ENCODE results near the gene STIM2.

DNA sequence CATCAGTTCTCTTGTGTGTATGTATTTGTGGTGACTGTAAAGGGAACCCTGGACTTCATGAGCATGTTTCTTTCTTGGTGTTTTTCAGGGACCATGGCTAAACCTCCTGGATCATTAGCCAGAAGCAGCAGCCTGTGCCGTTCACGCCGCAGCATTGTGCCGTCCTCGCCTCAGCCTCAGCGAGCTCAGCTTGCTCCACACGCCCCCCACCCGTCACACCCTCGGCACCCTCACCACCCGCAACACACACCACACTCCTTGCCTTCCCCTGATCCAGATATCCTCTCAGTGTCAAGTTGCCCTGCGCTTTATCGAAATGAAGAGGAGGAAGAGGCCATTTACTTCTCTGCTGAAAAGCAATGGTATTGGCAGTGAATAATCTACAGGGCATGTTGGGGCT, 157.0 kb downstream of the STIM2 start:
- TF ChIP-seq, protein P1, sequence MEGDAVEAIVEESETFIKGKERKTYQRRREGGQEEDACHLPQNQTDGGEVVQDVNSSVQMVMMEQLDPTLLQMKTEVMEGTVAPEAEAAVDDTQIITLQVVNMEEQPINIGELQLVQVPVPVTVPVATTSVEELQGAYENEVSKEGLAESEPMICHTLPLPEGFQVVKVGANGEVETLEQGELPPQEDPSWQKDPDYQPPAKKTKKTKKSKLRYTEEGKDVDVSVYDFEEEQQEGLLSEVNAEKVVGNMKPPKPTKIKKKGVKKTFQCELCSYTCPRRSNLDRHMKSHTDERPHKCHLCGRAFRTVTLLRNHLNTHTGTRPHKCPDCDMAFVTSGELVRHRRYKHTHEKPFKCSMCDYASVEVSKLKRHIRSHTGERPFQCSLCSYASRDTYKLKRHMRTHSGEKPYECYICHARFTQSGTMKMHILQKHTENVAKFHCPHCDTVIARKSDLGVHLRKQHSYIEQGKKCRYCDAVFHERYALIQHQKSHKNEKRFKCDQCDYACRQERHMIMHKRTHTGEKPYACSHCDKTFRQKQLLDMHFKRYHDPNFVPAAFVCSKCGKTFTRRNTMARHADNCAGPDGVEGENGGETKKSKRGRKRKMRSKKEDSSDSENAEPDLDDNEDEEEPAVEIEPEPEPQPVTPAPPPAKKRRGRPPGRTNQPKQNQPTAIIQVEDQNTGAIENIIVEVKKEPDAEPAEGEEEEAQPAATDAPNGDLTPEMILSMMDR (optimal IDR thresholded peaks at IDR 0.05 in 1 of 3, IDR thresholded peaks at IDR 0.05 in 1 of 3, conservative IDR thresholded peaks at IDR 0.05 in 1 of 3; ENCODE audit: extremely low read depth in 1 of 3, insufficient read depth in 2 of 3, low read length in 3 of 3) = no peak
- TF ChIP-seq EZH2 (IDR thresholded peaks at IDR 0.05; ENCODE audit: low read length) = no peak

Data from keratinocyte (primary cell).